Activated naive CD8-positive, alpha-beta T cell treated with anti-CD3 and anti-CD28 coated beads, Interleukin-2, amount 10 ng/mL, durations not matched to agents 7 days and 5 days (primary cell): ENCODE results near the gene UVRAG. TPM values are rescaled to one million over a fixed set of nuclear protein-coding genes. Genes with fewer than 3 reads are reported as not detected.

Experiments
- ATAC-seq: fragments of 150-1000 bp; cut with Tn5 transposase; one replicate; pipeline ENCODE4 v1.10.0; 2021; ENCODE audit warnings: low read depth, moderate library complexity
- POLR2A ChIA-PET: fragments of 350-600 bp; sonication (Branson Sonifier 250); formaldehyde crosslinking; loops from one replicate; lab custom pipeline; 2021; ENCODE audit warnings: antibody characterized with exemption; lab: Charles Lee
- DNase-seq: peaks from one replicate; pipeline ENCODE4 v3.0.0; 2021
- H3K27ac Mint-ChIP-seq: one replicate; pipeline ENCODE4 v1.8.0; 2022; ENCODE audit warnings: mild to moderate bottlenecking, mixed read lengths
- H3K27me3 Mint-ChIP-seq: one replicate; pipeline ENCODE4 v1.8.0; 2022; ENCODE audit warnings: mild to moderate bottlenecking, moderate library complexity, mixed read lengths
- H3K36me3 Mint-ChIP-seq: one replicate; pipeline ENCODE4 v1.8.0; 2021; ENCODE audit warnings: mild to moderate bottlenecking, mixed read lengths
- H3K4me1 Mint-ChIP-seq: one replicate; pipeline ENCODE4 v1.8.0; 2021; ENCODE audit warnings: mixed read lengths
- H3K4me3 Mint-ChIP-seq: one replicate; pipeline ENCODE4 v1.8.0; 2022; ENCODE audit warnings: mild to moderate bottlenecking, moderate library complexity, mixed read lengths
- H3K9me3 Mint-ChIP-seq: one replicate; pipeline ENCODE4 v1.8.0; 2021; ENCODE audit warnings: mixed read lengths
- total RNA-seq, 2 experiments: library from RNA; stranded (reverse); gene quantifications; one replicate each; pipeline ENCODE4 v1.2.3, GENCODE V29; 2021

Gene UVRAG
- total RNA-seq, 2 experiments from 2014 or later = 22.3 to 22.6 TPM

GRCh38 chr11:76190376-76190775 lies 375.4 kb downstream of the UVRAG start:
- Mint-ChIP-seq H3K27me3 (no peaks in the 10 kb centered on the region), H3K9me3 (no peaks in the 10 kb centered on the region), H3K4me1 (peaks cover 1% of the 10 kb centered on the region), H3K4me3 (no peak overlapping the region), H3K36me3 (no peaks in the 10 kb centered on the region), H3K27ac (no peak overlapping the region)
- POLR2A ChIA-PET = no interaction called here
- DNase-seq (no peak), ATAC-seq (no peak)

Other genes with a start within 250 kb of the UVRAG start
- not detected for gene MAP6, start 146.2 kb upstream of the UVRAG start, total RNA-seq
- gene MOGAT2, start 97.4 kb upstream of the UVRAG start, total RNA-seq = not detected
- gene DGAT2, start 46.4 kb upstream of the UVRAG start, total RNA-seq = under 1 TPM; 0.65 to 0.86 TPM